ENCODE data around the gene EXOC4. TPM values are rescaled to one million over a fixed set of nuclear protein-coding genes. Genes with fewer than 3 reads are reported as not detected.

The EXOC4 gene
- total RNA-seq, 1 donor from 2014 or later: 51.6 TPM

- TF ChIP-seq, protein P1, sequence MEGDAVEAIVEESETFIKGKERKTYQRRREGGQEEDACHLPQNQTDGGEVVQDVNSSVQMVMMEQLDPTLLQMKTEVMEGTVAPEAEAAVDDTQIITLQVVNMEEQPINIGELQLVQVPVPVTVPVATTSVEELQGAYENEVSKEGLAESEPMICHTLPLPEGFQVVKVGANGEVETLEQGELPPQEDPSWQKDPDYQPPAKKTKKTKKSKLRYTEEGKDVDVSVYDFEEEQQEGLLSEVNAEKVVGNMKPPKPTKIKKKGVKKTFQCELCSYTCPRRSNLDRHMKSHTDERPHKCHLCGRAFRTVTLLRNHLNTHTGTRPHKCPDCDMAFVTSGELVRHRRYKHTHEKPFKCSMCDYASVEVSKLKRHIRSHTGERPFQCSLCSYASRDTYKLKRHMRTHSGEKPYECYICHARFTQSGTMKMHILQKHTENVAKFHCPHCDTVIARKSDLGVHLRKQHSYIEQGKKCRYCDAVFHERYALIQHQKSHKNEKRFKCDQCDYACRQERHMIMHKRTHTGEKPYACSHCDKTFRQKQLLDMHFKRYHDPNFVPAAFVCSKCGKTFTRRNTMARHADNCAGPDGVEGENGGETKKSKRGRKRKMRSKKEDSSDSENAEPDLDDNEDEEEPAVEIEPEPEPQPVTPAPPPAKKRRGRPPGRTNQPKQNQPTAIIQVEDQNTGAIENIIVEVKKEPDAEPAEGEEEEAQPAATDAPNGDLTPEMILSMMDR (IDR thresholded peaks at IDR 0.05; ENCODE audit: insufficient read depth, low read length, poor library complexity, severe bottlenecking): no peak
- Histone ChIP-seq H3K27me3 (ENCODE audit: control insufficient read depth, insufficient read depth, low read length) (no peaks in the 10 kb centered on the region), H3K36me3 (ENCODE audit: control insufficient read depth, insufficient read depth, low read length) (no peaks in the 10 kb centered on the region), H3K4me3 (ENCODE audit: low read depth, low read length) (no peak overlapping the region)
- no peak for DNase-seq (ENCODE audit: low read depth)
Measured at GRCh38 chr7:133514551-133514950, 261.7 kb downstream of the EXOC4 start.

- TF ChIP-seq, protein P1 (IDR thresholded peaks at IDR 0.05; ENCODE audit: insufficient read depth, low read length, poor library complexity, severe bottlenecking): no peak
- Histone ChIP-seq H3K27me3 (ENCODE audit: control insufficient read depth, insufficient read depth, low read length) (no peaks in the 10 kb centered on the region), H3K36me3 (ENCODE audit: control insufficient read depth, insufficient read depth, low read length) (no peaks in the 10 kb centered on the region), H3K4me3 (ENCODE audit: low read depth, low read length) (no peak overlapping the region)
- no peak for DNase-seq (ENCODE audit: low read depth)
Measured at GRCh38 chr7:133517766-133518165, 264.9 kb downstream of the EXOC4 start.

DNA sequence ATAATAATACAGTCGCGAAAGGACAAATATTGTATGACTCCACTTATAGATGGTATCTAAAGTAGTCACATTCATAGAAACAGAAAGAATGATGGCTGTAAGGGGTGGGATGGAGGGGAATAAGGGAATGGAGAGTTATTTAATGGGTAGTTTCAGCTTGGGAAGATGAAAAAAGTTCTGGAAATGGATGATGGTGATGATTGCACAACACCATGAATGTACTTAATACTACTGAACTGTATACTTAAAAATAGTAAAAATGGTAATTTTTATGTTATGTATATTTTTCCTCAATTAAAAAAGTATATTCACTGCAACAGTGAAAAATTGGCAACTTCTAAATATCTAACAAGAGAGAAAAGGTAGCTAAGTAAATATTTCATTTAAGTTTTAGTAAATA lies 265.8 kb downstream of the EXOC4 start:
- TF ChIP-seq, protein P1 (IDR thresholded peaks at IDR 0.05; ENCODE audit: insufficient read depth, low read length, poor library complexity, severe bottlenecking): no peak
- no peak for DNase-seq (ENCODE audit: low read depth)
- H3K4me3 ChIP-seq (ENCODE audit: low read depth, low read length): no peak overlapping the region
- no peaks in the 10 kb centered on the region for H3K36me3 ChIP-seq (ENCODE audit: control insufficient read depth, insufficient read depth, low read length)
- H3K27me3 ChIP-seq (ENCODE audit: control insufficient read depth, insufficient read depth, low read length): no peaks in the 10 kb centered on the region

DNA sequence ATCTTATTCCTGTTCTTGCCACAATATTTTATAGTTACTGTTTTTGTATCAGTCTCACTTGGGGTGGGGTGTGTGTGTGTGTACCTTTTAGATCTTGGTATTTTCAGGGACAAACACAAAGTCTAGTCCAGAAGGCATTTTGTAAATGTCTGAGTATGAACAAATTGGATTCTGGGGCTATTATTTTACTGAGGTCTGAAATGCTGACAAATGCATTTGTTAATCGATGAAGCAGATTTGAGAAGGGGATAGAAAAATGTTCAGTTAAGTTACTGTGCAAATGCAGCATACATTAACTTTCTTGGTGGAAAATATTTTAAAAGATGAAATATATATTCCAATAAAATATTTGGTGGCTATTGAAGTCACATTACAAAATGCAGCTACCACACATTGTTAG lies 267.4 kb downstream of the EXOC4 start:
- Histone ChIP-seq H3K36me3 (ENCODE audit: control insufficient read depth, insufficient read depth, low read length) (no peaks in the 10 kb centered on the region), H3K27me3 (ENCODE audit: control insufficient read depth, insufficient read depth, low read length) (no peaks in the 10 kb centered on the region), H3K4me3 (ENCODE audit: low read depth, low read length) (no peak overlapping the region)
- DNase-seq (ENCODE audit: low read depth): no peak
- TF ChIP-seq, protein P1 (IDR thresholded peaks at IDR 0.05; ENCODE audit: insufficient read depth, low read length, poor library complexity, severe bottlenecking): no peak

GRCh38 chr7:133522501-133522900 lies 269.6 kb downstream of the EXOC4 start:
- no peak for DNase-seq (ENCODE audit: low read depth)
- Histone ChIP-seq H3K4me3 (ENCODE audit: low read depth, low read length) (no peak overlapping the region), H3K27me3 (ENCODE audit: control insufficient read depth, insufficient read depth, low read length) (no peaks in the 10 kb centered on the region), H3K36me3 (ENCODE audit: control insufficient read depth, insufficient read depth, low read length) (no peaks in the 10 kb centered on the region)
- TF ChIP-seq, protein P1 (IDR thresholded peaks at IDR 0.05; ENCODE audit: insufficient read depth, low read length, poor library complexity, severe bottlenecking): no peak

DNA sequence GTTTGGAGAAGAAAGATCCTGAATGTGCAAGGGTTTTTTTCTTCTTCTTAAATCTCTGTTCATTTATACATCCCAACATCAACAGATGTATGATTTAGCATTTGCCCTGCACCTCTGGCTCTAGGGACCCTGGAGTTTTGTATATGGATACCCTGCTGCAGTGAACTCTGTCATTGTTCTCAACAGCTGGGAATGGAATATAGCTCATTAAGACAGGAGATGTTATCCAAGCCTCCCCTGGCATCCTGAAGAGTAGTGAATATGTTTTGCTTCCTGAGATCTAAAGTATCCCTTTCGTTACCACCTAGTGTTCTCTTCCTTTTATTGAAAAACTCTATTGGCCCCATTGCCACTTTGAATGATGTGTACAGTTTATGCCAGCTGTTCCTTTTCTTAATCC lies 275.9 kb downstream of the EXOC4 start:
- TF ChIP-seq, protein P1 (IDR thresholded peaks at IDR 0.05; ENCODE audit: insufficient read depth, low read length, poor library complexity, severe bottlenecking): no peak
- no peaks in the 10 kb centered on the region for H3K36me3 ChIP-seq (ENCODE audit: control insufficient read depth, insufficient read depth, low read length)
- DNase-seq (ENCODE audit: low read depth): no peak
- no peaks in the 10 kb centered on the region for H3K27me3 ChIP-seq (ENCODE audit: control insufficient read depth, insufficient read depth, low read length)
- H3K4me3 ChIP-seq (ENCODE audit: low read depth, low read length): no peak overlapping the region
